C4-2B (cell line): ENCODE measurements around the gene FAM185A.

ENCODE experiments used
- H3K27ac ChIP-seq: fragments of 450-650 bp; 2 replicates; pipeline ENCODE4 v1.5.1; 2017
- CTCF ChIP-seq: fragments of 450-650 bp; conservative IDR thresholded peaks from 2 replicates; pipeline ENCODE4 v1.5.1; 2017; ENCODE audit warnings: mild to moderate bottlenecking
- ZFX ChIP-seq: fragments of 450-650 bp; IDR thresholded peaks from 2 replicates; pipeline ENCODE4 v1.6.1; 2017

The FAM185A gene

DNA sequence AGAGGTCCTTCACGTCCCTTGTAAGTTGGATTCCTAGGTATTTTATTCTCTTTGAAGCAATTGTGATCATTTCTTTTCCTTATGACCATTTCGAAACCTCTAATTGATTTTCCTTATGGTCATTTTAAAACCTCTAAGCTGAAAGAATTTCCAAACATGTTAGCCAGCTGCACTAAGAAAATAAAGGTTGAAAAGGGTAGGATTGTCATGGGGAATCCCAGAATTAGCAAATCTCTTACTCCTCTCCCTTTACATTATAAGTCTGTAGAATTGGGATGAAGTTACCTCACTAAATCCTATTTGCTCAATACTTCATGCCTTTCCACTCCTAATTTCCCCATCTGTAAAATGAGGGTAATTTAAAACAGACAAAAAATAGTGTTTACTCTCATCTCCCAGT, 79.5 kb downstream of the FAM185A start:
- TF ChIP-seq CTCF (no peak), ZFX (no peak)
- H3K27ac ChIP-seq: no peak overlapping the region

GRCh38 chr7:102829075-102829474, 80.3 kb downstream of the FAM185A start:
- TF ChIP-seq CTCF (no peak), ZFX (no peak)
- H3K27ac ChIP-seq: no peak overlapping the region

GRCh38 chr7:102830197-102830596, 81.4 kb downstream of the FAM185A start:
- no peak overlapping the region for H3K27ac ChIP-seq
- TF ChIP-seq ZFX (no peak), CTCF (no peak)

GRCh38 chr7:102832674-102833073, 83.9 kb downstream of the FAM185A start:
- TF ChIP-seq ZFX (no peak), CTCF (no peak)
- H3K27ac ChIP-seq: no peak overlapping the region

GRCh38 chr7:102833343-102833742, 84.5 kb downstream of the FAM185A start:
- TF ChIP-seq ZFX (no peak), CTCF (no peak)
- H3K27ac ChIP-seq: no peak overlapping the region

- TF ChIP-seq ZFX (no peak), CTCF (no peak)
- H3K27ac ChIP-seq: no peak overlapping the region
These were observed 85.7 kb downstream of the FAM185A start for GRCh38 chr7:102834466-102834865.

GRCh38 chr7:102834999-102835398, 86.2 kb downstream of the FAM185A start:
- H3K27ac ChIP-seq: no peak overlapping the region
- TF ChIP-seq ZFX (no peak), CTCF (no peak)
